ENCODE data around the gene SDCCAG8.

Gene SDCCAG8

DNA sequence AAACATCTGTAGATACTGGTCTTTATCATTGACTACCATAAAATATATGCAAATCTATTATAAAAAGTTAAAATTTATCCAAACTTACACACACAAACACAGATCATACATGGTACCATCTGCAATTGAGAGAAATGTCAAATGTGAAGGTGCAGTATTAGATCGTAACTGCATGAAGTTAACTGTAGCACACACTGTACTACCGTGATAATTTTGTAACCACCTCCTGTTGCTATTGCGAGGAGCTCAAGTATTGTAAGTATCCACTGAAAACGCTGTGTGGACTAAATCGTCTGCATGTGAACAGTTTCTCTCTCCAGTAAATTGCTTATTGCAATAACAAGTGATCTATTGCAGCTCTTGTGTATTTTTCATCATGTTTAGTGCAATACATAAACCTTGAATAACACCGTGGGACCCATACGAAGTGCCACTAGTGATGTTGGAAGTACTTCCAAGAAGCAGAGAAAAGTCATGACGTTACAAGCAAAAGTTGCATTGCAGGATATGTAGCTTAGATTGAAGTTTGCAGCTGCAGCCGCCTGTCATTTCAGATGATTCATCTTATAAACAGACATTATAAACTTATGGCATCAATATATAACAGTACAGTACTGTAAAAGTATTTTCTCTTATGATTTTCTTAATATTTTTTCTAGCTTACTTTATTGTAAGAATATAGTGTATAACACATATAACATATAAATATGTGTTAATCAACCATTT, 172.9 kb downstream of the SDCCAG8 start:
- DNase-seq, result no peak

DNA sequence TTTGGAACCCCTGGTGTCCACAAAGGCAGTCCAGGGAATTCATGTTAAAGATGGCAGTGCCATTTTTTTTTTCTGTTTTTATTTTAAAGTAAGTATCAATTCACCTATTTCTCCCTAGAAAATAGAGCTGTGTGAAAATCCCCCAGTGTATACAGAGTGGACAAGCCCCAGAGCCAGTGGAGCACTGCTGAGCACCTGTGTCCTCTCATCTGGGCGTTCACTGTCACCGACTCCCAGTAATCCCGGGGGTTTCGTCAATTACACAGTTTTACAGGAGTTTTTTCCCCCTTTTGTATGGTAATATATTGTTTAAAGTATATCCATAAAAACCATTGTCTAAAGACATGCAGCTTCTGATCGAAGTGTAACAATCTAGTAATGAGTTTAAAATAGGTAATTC, 175.8 kb downstream of the SDCCAG8 start:
- DNase-seq, result no peak

DNA sequence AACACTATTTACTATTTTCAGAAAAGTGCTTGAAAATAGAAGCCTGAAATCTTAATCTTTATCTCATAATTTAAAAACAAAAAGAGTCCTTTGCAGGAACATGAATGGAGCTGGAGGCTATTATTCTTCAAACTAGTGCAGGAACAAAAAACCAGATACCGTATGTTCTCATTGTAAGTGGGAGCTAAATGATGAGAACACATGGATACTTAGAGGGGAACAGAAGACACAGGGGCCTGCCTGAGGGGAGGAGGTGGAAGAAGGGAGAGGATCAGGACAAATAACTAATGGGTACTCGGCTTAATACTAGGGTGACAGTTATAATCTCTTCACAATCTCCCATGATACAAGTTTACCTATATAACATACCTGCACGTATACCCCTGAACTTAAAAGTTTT, 176.3 kb downstream of the SDCCAG8 start:
- no peak for DNase-seq

DNA sequence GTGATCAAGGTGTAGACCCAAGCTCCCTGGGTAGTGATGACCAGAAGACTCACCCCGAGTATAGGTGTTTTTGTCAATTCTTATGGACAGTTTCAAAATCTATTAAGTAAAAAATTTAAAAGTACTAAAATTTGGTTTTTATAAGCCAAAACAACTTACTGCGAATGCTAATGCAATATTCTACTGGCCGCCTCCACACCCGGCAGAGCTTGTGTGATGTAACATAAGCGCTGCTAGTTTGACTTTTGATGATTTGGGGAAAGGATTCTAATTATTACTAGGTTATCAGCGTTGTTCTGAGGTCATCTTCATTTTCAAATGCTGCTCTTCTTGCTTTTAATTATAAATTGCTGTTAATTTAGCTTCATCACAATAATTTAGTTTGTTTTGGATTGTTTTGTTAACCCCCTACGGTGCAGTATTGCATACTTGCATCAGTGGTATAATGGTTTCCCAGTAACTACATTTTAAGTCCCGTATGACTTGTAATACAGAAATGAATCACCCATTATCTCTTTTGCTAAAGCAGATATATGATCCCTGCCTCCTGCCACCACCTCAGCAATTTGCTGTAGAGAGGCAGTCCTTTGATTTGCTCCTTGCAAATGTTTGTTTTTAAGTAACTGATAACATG, 178.0 kb downstream of the SDCCAG8 start:
- DNase-seq, result no peak

DNA sequence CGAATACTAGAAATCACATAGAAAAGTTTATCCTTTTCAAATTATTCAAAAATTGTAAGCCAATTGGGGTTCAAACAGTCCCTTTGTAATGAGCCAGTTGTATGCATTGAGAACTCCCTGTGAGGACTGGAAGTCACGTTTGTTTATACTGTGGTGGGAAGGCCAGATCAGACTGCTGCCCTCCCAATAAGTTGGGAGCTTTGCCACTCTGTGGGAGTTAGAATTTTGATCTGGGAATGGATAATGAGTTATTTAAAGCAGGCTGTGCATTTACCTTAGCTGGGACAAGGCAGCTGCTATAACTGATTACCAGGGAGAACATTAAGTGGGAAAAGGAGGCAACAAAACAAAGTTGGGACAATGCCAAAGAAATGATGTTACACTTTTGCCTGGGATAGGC, 178.8 kb downstream of the SDCCAG8 start:
- no peak for DNase-seq

GRCh38 chr1:243435836-243436235, 180.0 kb downstream of the SDCCAG8 start:
- no peak for DNase-seq

- DNase-seq, result no peak
These were observed 182.3 kb downstream of the SDCCAG8 start for GRCh38 chr1:243438146-243438545.

DNA sequence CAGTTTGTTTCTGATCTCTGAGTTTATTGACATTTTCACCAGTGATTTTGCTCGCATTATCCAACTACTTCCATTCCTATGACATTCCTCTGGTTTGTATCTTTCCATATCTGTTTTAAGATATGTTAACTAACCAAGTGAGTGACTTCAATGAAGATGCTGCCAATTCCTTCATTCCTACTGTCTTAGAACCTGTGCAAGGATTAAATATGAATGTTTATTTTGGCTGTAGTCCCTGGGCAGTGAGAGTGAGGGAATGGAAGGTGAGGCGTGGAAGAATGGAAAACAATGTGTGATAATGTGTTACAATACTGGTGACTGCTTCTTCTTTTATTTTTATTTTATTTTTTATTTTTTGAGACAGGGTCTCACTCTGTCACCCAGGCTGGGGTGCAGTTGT, 183.0 kb downstream of the SDCCAG8 start:
- DNase-seq, result no peak

DNA sequence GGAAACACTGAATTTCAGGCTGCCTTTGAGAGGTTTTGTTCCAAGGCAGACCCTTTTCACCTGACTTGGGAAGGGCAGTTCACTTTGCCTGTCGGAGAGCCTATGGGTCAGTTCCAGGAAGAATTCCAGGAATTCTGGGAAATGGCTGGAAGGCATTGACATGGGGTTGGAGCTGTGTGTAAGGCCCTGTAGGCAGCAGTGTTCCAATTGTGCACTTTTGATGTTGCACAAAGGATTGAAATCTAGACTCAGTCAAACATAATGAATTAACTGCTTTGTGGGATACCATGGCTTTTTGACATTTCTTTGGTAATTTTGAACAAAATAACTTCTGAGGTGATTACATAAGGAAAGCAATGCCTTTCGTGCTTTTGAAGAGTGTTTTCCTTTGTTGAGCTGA, 184.6 kb downstream of the SDCCAG8 start:
- DNase-seq, result no peak

- DNase-seq, result no peak
These were observed 185.8 kb downstream of the SDCCAG8 start for GRCh38 chr1:243441601-243442000.

DNA sequence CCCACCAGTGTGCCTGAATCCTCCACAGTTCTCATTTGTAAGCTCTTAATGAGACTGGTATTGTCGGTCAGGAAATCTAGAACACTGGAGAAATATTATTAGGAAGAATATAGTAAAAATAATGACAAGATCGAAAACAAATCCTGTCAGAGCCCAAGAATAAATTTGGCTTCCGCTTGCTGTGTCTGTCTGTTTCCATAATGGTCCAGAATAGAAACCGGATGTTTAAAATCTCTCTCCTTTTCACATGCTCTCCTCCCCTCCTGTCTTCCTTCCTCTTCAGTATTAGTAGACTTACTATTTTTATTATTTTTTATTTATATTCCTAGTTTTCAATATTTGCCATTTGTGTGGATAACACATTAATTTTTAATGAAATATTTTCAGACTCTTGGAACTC, 187.7 kb downstream of the SDCCAG8 start:
- DNase-seq, result no peak

GRCh38 chr1:243447347-243447746, 191.5 kb downstream of the SDCCAG8 start:
- no peak for DNase-seq

- DNase-seq, result no peak
These were observed 192.0 kb downstream of the SDCCAG8 start for GRCh38 chr1:243447844-243448243.

DNA sequence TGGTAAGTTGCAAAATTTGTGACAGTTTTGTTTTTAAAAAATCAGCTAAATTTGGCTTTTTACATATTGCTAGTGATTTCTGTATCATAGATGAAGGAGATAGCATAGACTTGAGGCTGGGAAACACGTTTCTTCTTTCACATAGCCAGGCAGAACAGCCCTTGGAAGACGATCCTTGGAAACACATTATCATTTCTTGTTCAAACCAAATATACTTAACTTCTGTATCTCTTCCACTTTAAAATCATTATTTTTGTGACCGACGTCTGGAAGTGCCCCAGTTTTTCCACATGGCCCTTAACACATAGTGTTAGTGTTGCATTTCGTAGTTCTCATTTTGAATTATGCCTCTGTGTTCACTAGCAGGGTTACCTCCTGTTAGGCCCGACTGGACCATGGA, 193.5 kb downstream of the SDCCAG8 start:
- no peak for DNase-seq

GRCh38 chr1:243452092-243452491, 196.3 kb downstream of the SDCCAG8 start:
- DNase-seq, result no peak

DNA sequence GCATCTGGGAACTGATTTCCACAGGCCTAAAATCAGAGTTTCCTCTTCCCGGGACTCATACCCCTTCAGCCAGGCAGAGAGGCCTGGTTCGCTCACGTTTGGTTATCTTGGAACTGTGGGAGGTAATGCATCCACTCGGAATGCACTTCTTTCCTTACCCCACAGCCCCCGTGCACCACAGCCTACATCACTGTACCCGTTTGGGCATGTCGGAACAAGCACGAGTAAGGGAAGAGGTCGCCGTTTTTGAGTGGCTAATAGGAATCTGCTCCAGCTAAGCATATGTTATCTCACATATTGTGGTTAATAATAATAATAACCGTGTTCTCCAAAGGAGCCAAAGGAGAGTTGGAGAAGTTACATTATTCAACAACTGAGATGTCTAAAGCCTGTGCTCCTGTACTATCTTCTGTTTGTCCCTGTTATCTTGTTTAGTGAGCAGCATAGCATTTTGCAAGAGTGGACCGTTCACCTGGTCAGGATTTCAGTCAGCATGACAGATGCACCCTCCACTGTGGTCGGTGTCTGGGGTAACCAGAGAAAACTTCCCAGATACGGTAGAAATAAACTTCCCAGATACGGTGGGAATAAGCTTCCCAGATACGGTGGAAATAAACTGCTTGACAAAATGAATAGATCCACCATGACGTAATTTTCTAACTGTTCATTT, 198.6 kb downstream of the SDCCAG8 start:
- no peak for DNase-seq

- DNase-seq, result no peak
These were observed 200.2 kb downstream of the SDCCAG8 start for GRCh38 chr1:243455760-243456651.

GRCh38 chr1:243457363-243457982, 201.6 kb downstream of the SDCCAG8 start:
- no peak for DNase-seq

DNA sequence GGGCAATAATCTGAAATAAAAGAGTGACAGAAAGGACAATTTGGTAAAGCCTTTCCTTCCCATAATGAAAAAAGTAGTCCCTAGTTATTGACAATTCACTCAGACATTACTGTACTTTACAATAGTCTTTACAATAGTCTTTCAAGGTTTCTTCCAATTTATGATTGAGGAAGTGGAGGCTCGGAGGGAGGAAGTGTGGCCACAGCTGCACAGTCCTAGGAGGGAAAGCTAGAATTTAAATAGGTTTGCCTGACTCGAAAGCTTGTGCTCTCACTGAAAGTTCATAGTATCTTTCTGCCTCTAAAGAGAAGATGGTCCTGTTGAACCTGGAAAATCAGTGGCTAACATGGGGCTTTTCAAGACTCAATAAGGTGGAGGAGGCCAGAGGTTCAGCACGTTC, 203.2 kb downstream of the SDCCAG8 start:
- DNase-seq, result no peak

GRCh38 chr1:243461700-243462099, 205.9 kb downstream of the SDCCAG8 start:
- no peak for DNase-seq

- no peak for DNase-seq
These were observed 207.3 kb downstream of the SDCCAG8 start for GRCh38 chr1:243462929-243463697.

DNA sequence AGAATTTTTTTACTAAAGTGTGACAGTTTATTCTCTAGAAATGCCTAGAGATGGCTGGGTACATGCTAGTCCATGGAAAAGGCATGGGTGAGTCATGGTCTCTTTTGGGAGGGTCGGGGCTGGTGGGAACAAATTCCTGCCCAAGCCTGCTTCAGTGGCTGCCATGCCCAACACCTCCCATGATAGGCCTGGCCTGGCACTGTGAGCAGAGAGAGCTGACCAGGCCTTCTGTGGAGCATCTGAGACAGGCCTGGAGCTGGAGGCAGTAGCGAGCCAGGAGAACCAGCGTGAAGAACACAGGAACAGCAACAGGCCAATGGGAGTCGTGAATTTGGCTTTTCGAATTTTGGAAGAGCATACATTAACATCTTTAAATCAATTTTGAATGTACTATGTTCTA, 209.2 kb downstream of the SDCCAG8 start:
- no peak for DNase-seq

Data from amniotic stem cell (primary cell).